ENCODE measurements around the gene VSIR.

The VSIR gene

DNA sequence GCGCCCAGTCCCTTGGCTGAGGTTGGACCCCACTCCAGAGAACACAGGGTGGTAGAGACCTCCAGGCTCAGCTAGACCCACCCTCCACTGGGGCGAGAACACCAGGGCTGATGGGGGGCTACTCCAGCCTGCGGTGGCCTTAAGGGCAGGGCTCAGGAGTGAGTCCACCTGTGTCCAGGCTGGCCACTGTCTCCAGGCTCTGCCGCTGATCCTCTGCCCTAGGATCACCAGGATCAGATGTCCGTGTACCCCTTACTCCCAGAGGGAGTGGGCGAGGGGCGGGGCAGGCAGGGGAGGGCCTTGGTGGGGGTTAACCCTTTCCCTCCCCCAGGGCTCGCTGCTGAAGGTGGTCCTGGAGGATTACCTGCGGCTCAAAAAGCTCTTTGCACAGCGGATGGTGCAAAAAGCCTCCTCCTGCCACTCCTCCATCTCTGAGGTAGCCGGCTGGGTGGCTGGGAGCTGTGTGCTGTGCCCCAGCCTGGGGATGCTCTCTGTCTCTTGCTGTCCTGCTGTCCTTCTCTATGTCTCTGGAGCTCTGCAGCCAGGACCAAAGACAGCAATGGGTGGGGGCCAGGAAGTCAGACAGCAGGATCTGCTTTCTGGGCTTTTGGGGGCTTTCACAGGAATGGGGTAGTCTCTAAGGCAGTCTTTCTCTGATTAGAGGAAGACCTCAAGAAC is 39.7 kb upstream of the VSIR start:
- no peaks in the 10 kb centered on the region for H3K4me1 ChIP-seq (ENCODE audit: insufficient read depth, low read length)
- H3K9me3 ChIP-seq (ENCODE audit: low read length): no peaks in the 10 kb centered on the region
- no peaks in the 10 kb centered on the region for H3K27me3 ChIP-seq (ENCODE audit: insufficient read depth, low read length)
- H2AFZ ChIP-seq (ENCODE audit: low read depth, low read length): no peak overlapping the region
- peaks cover 39% of the 10 kb centered on the region for H3K36me3 ChIP-seq (ENCODE audit: insufficient read depth, low read length)
- no peak overlapping the region for H3K4me3 ChIP-seq (ENCODE audit: low read length)

GRCh38 chr10:71812016-71812912 is 38.9 kb upstream of the VSIR start:
- Histone ChIP-seq H3K9me3 (ENCODE audit: low read length) (no peaks in the 10 kb centered on the region), H3K27me3 (ENCODE audit: insufficient read depth, low read length) (peaks cover 1% of the 10 kb centered on the region), H3K4me3 (ENCODE audit: low read length) (no peak overlapping the region), H2AFZ (ENCODE audit: low read depth, low read length) (no peak overlapping the region), H3K36me3 (ENCODE audit: insufficient read depth, low read length) (peaks cover 31% of the 10 kb centered on the region), H3K4me1 (ENCODE audit: insufficient read depth, low read length) (no peaks in the 10 kb centered on the region)

DNA sequence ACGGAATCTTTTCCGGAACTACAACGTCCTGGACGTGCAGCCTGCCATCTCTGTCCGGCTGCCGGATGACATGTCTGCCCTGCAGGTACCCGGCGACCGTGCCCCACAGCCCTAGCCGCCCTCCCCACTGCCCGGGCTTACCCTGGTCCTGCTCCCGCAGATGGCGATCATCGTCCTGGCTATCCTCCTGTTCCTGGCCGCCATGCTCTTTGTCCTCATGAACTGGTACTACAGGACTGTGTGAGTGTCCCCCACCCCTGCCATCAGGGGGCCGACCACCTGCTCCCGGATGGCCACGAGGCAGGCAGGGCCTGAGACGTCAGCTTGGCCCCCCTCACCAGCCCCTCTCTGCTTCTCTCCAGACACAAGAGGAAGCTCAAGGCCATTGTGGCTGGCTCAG is 38.0 kb upstream of the VSIR start:
- H3K4me1 ChIP-seq (ENCODE audit: insufficient read depth, low read length): no peaks in the 10 kb centered on the region
- no peak overlapping the region for H3K4me3 ChIP-seq (ENCODE audit: low read length)
- H3K27me3 ChIP-seq (ENCODE audit: insufficient read depth, low read length): peaks cover 4% of the 10 kb centered on the region
- H3K9me3 ChIP-seq (ENCODE audit: low read length): no peaks in the 10 kb centered on the region
- H3K36me3 ChIP-seq (ENCODE audit: insufficient read depth, low read length): peaks cover 22% of the 10 kb centered on the region
- H2AFZ ChIP-seq (ENCODE audit: low read depth, low read length): no peak overlapping the region

DNA sequence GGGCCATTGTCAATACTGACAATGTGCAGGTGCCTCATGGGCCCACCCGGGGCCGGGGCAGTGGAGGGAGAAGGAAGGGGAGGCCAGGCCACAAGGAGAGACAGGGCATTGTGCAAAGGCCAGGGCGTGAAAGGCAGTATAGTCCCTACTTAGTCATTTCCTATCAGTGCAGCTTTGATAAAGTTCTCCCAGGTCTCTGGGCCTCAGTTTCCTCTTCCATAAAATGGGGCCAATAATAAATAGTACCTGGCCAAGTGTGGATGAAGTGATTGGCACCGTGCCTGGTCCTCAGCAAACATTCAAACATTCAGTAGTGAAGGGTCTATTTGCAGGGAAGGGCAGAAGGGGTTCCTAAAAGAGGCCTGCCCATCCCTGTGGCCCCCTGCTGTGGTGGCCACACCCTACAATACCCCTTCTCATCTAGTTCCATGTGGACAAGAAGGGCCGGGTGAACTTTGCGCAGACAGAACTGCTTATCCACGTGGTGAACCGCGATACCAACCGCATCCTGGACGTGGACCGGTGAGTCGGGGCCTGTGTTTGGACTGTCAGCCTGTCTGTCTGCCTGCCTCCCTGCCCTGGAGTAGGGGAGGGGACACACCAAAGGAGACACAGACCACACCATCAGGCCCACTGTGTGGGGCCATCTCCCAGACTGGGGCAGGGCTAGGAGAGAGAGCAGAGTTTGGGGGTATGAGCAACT is 36.9 kb upstream of the VSIR start:
- Histone ChIP-seq H3K4me3 (ENCODE audit: low read length) (no peak overlapping the region), H3K4me1 (ENCODE audit: insufficient read depth, low read length) (no peaks in the 10 kb centered on the region), H3K27me3 (ENCODE audit: insufficient read depth, low read length) (peaks cover 12% of the 10 kb centered on the region), H3K9me3 (ENCODE audit: low read length) (no peaks in the 10 kb centered on the region), H3K36me3 (ENCODE audit: insufficient read depth, low read length) (peaks cover 12% of the 10 kb centered on the region), H2AFZ (ENCODE audit: low read depth, low read length) (no peak overlapping the region)

DNA sequence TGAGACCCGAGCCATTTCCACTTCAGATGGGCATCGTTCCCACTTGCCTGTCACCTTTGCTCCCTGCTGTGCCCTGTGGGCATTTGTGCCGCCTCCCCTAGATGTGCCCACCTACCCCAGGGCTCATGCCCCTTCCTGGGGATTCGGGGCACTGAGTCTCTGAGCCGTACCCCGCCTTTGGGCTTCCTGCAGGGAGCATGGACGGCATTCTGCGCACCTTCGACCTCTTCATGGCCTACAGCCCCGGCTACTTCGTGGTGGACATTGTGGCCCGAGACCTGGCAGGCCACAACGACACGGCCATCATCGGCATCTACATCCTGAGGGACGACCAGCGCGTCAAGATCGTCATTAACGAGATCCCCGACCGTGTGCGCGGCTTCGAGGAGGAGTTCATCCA is 36.3 kb upstream of the VSIR start:
- H3K4me1 ChIP-seq (ENCODE audit: insufficient read depth, low read length): no peaks in the 10 kb centered on the region
- no peaks in the 10 kb centered on the region for H3K9me3 ChIP-seq (ENCODE audit: low read length)
- peaks cover 7% of the 10 kb centered on the region for H3K36me3 ChIP-seq (ENCODE audit: insufficient read depth, low read length)
- H3K27me3 ChIP-seq (ENCODE audit: insufficient read depth, low read length): peaks cover 16% of the 10 kb centered on the region
- H2AFZ ChIP-seq (ENCODE audit: low read depth, low read length): no peak overlapping the region
- H3K4me3 ChIP-seq (ENCODE audit: low read length): no peak overlapping the region

- H3K9me3 ChIP-seq (ENCODE audit: low read length): no peaks in the 10 kb centered on the region
- H2AFZ ChIP-seq (ENCODE audit: low read depth, low read length): no peak overlapping the region
- H3K4me1 ChIP-seq (ENCODE audit: insufficient read depth, low read length): no peaks in the 10 kb centered on the region
- no peak overlapping the region for H3K4me3 ChIP-seq (ENCODE audit: low read length)
- H3K36me3 ChIP-seq (ENCODE audit: insufficient read depth, low read length): no peaks in the 10 kb centered on the region
- H3K27me3 ChIP-seq (ENCODE audit: insufficient read depth, low read length): peaks cover 21% of the 10 kb centered on the region
Measured at GRCh38 chr10:71807557-71808510, 34.5 kb upstream of the VSIR start.

- H2AFZ ChIP-seq (ENCODE audit: low read depth, low read length): no peak overlapping the region
- H3K9me3 ChIP-seq (ENCODE audit: low read length): no peaks in the 10 kb centered on the region
- H3K36me3 ChIP-seq (ENCODE audit: insufficient read depth, low read length): no peaks in the 10 kb centered on the region
- no peaks in the 10 kb centered on the region for H3K4me1 ChIP-seq (ENCODE audit: insufficient read depth, low read length)
- no peak overlapping the region for H3K4me3 ChIP-seq (ENCODE audit: low read length)
- peaks cover 21% of the 10 kb centered on the region for H3K27me3 ChIP-seq (ENCODE audit: insufficient read depth, low read length)
Measured at GRCh38 chr10:71806704-71807556, 33.6 kb upstream of the VSIR start.

GRCh38 chr10:71805776-71806703 is 32.7 kb upstream of the VSIR start:
- H3K4me1 ChIP-seq (ENCODE audit: insufficient read depth, low read length): no peaks in the 10 kb centered on the region
- H3K4me3 ChIP-seq (ENCODE audit: low read length): no peak overlapping the region
- no peak overlapping the region for H2AFZ ChIP-seq (ENCODE audit: low read depth, low read length)
- H3K27me3 ChIP-seq (ENCODE audit: insufficient read depth, low read length): peaks cover 21% of the 10 kb centered on the region
- H3K36me3 ChIP-seq (ENCODE audit: insufficient read depth, low read length): no peaks in the 10 kb centered on the region
- no peaks in the 10 kb centered on the region for H3K9me3 ChIP-seq (ENCODE audit: low read length)

DNA sequence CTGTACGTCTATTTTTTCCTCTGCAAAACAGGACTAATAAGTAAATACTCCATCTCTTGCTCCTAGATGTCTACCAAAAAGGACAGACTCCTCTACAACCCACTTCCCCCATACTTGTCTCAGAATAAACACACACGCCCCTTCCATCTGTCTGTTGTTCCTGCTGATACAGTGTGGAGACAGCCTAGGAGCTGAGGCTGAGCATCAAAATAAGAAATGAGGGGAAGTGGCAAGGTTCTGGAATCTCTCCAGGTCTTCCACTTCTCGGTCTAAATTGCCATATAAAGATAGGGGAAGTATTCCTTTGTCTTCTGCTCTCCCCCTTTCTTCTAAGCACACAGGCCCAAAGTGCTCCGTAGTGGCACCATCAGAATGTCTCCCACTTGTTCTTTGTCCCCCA is 30.8 kb upstream of the VSIR start:
- Histone ChIP-seq H3K9me3 (ENCODE audit: low read length) (no peaks in the 10 kb centered on the region), H3K4me1 (ENCODE audit: insufficient read depth, low read length) (no peaks in the 10 kb centered on the region), H3K36me3 (ENCODE audit: insufficient read depth, low read length) (no peaks in the 10 kb centered on the region), H2AFZ (ENCODE audit: low read depth, low read length) (no peak overlapping the region), H3K27me3 (ENCODE audit: insufficient read depth, low read length) (peaks cover 21% of the 10 kb centered on the region), H3K4me3 (ENCODE audit: low read length) (no peak overlapping the region)

- H3K4me1 ChIP-seq (ENCODE audit: insufficient read depth, low read length): no peaks in the 10 kb centered on the region
- no peaks in the 10 kb centered on the region for H3K36me3 ChIP-seq (ENCODE audit: insufficient read depth, low read length)
- peaks cover 21% of the 10 kb centered on the region for H3K27me3 ChIP-seq (ENCODE audit: insufficient read depth, low read length)
- H3K4me3 ChIP-seq (ENCODE audit: low read length): no peak overlapping the region
- no peaks in the 10 kb centered on the region for H3K9me3 ChIP-seq (ENCODE audit: low read length)
- no peak overlapping the region for H2AFZ ChIP-seq (ENCODE audit: low read depth, low read length)
Measured at GRCh38 chr10:71802715-71803488, 29.6 kb upstream of the VSIR start.
